GM18861 (cell line): ENCODE data around the gene GPR78.

Experiments used
- ATAC-seq: cut with Tn5 transposase; IDR thresholded peaks from one replicate; pipeline ENCODE4 v1.9.1; 2021; ENCODE audit not compliant: unreplicated experiment

The GPR78 gene

DNA sequence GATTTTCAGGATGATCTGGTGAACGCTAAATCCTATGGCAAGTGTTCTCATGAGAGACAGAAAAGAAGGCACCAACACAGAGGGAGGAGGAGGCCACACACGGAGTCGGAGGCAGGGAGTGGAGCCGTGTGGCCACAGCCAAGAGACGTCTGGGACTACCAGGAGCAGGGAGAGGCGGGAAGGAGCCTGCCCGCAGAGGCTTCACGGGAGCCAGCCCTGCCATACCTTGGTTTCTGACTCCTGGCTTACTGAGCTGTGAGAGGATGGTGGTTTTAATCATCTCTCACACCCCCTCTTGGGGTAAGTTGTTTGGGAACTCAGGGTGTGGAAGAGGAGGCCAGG is 33.5 kb upstream of the GPR78 start:
- ATAC-seq: no peak

DNA sequence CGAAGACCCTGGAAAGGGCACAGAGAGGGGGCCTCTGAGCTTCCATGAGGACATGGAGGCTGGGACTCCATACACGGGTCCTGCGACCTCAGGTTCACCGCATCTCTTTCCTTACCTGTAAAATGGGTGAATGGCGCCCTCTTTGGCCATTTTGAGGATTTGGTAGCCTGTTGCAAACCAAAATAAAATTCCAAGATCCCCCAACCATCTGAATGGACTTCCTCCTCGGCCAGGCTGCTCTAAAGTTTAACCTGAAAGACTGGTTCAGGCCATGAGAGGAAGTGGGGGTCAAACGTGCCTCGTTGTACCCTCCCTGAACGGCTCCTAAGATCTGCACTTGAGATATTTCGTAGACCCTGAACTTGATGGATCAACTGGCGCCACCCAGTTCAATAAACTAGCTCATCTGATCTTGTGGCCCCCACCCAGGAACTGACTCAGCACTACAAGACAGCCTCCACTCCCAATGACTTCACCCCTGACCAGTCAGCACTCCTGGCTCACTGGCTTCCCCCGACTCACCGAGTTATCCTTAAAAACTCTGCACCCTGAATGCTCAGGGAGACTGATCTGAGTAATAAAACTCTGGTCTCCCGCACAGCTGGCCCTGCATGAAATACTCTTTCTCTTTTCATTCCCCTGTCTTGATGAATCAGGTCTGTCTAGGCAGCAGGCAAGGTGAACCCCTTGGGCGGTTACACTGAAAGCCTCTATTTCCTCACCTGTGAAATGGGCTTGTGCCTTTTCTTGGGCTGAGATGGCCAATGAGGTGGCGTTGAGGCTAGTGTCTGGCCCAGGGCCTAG is 32.9 kb upstream of the GPR78 start:
- no peak for ATAC-seq

- ATAC-seq: no peak
Measured at GRCh38 chr4:8547912-8548730, 32.1 kb upstream of the GPR78 start.

GRCh38 chr4:8548731-8549351 is 31.4 kb upstream of the GPR78 start:
- ATAC-seq: no peak

DNA sequence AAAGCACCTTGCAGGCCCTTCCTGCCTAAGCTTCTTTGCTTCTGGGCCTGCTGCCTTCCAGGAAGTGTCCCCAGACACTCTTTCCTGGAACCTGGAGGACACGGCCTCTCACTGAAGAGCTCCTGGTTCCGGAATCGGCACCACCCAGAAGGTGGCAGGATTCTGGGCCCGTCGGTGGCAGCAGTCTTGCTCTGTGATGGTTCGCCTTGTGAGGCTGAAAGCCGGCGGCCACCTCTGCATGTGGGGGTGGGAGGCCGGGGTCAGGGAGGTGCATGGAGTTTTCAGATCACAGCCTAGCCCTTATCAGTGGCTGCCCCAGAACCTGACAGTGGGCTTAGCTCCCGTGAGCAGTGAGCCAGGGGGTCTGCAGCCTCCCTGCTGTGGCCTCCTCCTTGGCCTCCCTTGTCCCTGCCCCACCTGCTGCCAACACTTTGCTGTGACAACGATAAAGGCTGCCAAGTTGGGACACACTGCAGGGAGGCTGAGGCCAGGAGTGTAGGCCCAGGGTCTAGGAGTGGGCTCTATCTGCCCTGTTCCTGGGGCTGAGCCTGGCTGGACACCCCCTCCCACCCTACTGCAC is 30.8 kb upstream of the GPR78 start:
- ATAC-seq: no peak

- ATAC-seq: no peak
Measured at GRCh38 chr4:8550691-8551090, 29.5 kb upstream of the GPR78 start.

- no peak for ATAC-seq
Measured at GRCh38 chr4:8552024-8552423, 28.2 kb upstream of the GPR78 start.

- no peak for ATAC-seq
Measured at GRCh38 chr4:8552581-8553205, 27.5 kb upstream of the GPR78 start.

- no peak for ATAC-seq
Measured at GRCh38 chr4:8553216-8553615, 27.0 kb upstream of the GPR78 start.

DNA sequence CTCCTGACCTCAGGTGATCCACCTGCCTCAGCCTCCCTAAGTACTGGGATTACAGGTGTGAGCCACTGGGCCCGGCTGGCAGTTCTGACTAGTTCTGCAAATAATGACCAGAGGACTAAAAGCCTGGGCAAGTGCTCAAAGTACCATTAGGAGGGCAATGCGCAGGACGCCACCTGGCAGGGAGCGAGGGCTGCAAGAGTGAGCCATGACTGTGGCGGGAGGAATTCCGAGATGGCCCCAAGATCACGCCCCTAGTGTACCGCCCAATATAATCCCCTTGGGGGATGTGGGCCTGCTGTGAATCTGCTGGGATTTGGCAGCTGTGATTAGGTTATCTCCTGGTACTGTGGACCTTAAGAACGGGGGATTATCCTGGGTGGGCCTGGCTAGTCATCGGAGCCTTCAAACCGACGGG is 26.2 kb upstream of the GPR78 start:
- ATAC-seq: no peak

- ATAC-seq: no peak
Measured at GRCh38 chr4:8554555-8555100, 25.6 kb upstream of the GPR78 start.

DNA sequence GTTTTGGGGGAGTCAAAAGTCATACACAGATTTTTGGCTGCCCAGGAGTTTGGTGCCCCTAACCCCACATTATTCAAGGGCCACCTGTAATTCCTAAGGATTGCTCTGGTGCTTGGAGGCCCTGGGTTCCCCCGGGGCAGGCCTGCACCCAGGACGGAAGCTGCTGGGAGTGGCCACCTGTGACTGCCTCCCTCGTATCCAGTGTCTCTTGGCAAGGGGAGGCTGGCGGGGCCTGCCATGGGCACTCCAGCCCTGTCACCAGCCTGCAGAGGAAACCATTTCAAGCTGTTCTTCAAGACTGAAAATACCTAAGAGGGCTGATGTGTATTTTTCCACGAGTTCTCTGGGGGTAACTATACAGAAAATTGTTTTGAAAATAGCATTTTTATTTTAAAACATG is 24.5 kb upstream of the GPR78 start:
- ATAC-seq: no peak

- ATAC-seq: no peak
Measured at GRCh38 chr4:8556341-8557150, 23.6 kb upstream of the GPR78 start.

- ATAC-seq: no peak
Measured at GRCh38 chr4:8557151-8558076, 22.8 kb upstream of the GPR78 start.

- no peak for ATAC-seq
Measured at GRCh38 chr4:8558080-8558960, 21.9 kb upstream of the GPR78 start.

GRCh38 chr4:8559011-8559410 is 21.2 kb upstream of the GPR78 start:
- ATAC-seq: no peak

DNA sequence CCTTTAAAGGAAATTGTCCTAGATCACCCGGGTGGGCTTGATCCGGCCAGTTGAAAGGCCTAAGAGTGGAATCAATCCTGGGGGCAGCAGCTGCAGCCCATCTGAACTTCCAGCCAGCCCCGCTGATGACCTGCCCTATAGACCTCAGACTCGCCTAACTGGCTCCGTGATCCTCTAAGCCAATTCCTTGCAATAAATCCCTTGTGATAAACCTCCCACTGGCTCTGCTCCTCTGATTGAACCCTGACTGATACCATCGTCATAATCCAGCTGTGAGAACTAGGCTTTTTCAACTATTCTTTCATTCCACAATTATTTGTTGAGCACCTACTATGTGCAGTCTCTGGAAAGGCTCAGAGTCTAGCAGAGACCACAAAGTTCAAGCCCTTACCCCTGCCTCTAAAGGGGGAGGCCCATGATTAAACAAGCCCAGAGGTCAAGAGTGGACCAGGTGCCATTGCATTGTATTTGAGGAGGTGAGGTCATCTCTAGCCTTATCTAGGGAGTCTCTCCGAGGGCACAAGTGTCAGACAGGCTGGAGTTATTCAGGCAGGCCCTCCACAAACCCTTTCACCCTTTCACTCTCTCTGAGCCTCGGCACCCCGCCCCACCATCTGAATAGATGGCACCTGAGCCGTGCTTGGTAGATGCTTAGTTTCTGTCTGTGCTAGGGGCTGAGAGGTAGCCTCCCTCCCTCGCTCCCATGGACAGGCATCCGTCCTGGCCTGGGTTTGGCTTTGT is 20.5 kb upstream of the GPR78 start:
- ATAC-seq: no peak
